Neuronal stem cell (in vitro differentiated cells): ENCODE results near the gene SLC25A1.

Source experiments
- DNase-seq: peaks from one replicate; pipeline ENCODE4 v3.0.0-alpha.2; 2013; ENCODE audit warnings: low spot score
- H2AFZ ChIP-seq: one replicate; pipeline ENCODE4 v1.6.1; 2013; ENCODE audit warnings: mild to moderate bottlenecking, low read length, inconsistent platforms
- H2AK5ac ChIP-seq: 2 replicates; pipeline ENCODE4 v1.6.1; 2013; ENCODE audit warnings: low read depth, mild to moderate bottlenecking, inconsistent platforms, low read length, moderate library complexity, mixed read lengths
- H2BK120ac ChIP-seq: 2 replicates; pipeline ENCODE4 v1.6.1; 2013; ENCODE audit warnings: low read depth, mild to moderate bottlenecking, inconsistent platforms, low read length, moderate library complexity, mixed read lengths
- H2BK12ac ChIP-seq: one replicate; pipeline ENCODE4 v1.6.1; 2013; ENCODE audit warnings: low read length, inconsistent platforms
- H2BK15ac ChIP-seq: 2 replicates; pipeline ENCODE4 v1.6.1; 2013; ENCODE audit warnings: mild to moderate bottlenecking, low read length, inconsistent platforms, mixed read lengths
- H2BK5ac ChIP-seq: one replicate; pipeline ENCODE4 v1.6.1; 2013; ENCODE audit warnings: inconsistent platforms, mild to moderate bottlenecking, low read length, moderate library complexity
- H3K14ac ChIP-seq: one replicate; pipeline ENCODE4 v1.6.1; 2013; ENCODE audit warnings: low read length, inconsistent platforms
- H3K18ac ChIP-seq: 2 replicates; pipeline ENCODE4 v1.6.1; 2013; ENCODE audit warnings: low read length, inconsistent platforms
- H3K23ac ChIP-seq: 2 replicates; pipeline ENCODE4 v1.6.1; 2013; ENCODE audit warnings: low read depth, mild to moderate bottlenecking, mixed read lengths, low read length, inconsistent platforms; ENCODE audit not compliant: poor library complexity
- H3K27ac ChIP-seq: replicated peaks from 3 replicates; pipeline ENCODE4 v1.5.1; 2013; ENCODE audit warnings: low read length, inconsistent platforms
- H3K27me3 ChIP-seq, 3 experiments: 2 replicates each; pipeline ENCODE4 v1.6.1; 2013; ENCODE audit warnings: low read length in 3 of 3, mild to moderate bottlenecking in 2 of 3, inconsistent platforms in 1 of 3, low read depth in 1 of 3, mixed read lengths in 1 of 3, moderate library complexity in 1 of 3; ENCODE audit not compliant: control insufficient read depth in 3 of 3, insufficient read depth in 3 of 3
- H3K36me3 ChIP-seq, 2 donors: replicated peaks in 1 of 2; 2 replicates each; pipeline ENCODE4 v1.6.1; 2013; ENCODE audit warnings: low read length in 2 of 2; ENCODE audit not compliant: control insufficient read depth in 2 of 2, insufficient read depth in 2 of 2
- H3K4ac ChIP-seq: 2 replicates; pipeline ENCODE4 v1.6.1; 2013; ENCODE audit warnings: inconsistent platforms, mild to moderate bottlenecking, low read length, moderate library complexity
- H3K4me1 ChIP-seq, 2 donors: 1 replicate in 1 of 2; 2 replicates in 1 of 2; pipeline ENCODE4 v1.6.1; 2013; ENCODE audit warnings: low read length in 2 of 2, low read depth in 1 of 2; ENCODE audit not compliant: control insufficient read depth in 2 of 2, insufficient read depth in 1 of 2
- H3K4me2 ChIP-seq: one replicate; pipeline ENCODE4 v1.6.1; 2013; ENCODE audit warnings: mild to moderate bottlenecking, low read length, inconsistent platforms; ENCODE audit not compliant: insufficient read depth, poor library complexity, severe bottlenecking
- H3K4me3 ChIP-seq, 2 donors: 2 replicates each; pipeline ENCODE4 v1.5.1; 2013; ENCODE audit warnings: low read length in 2 of 2, mild to moderate bottlenecking in 2 of 2, inconsistent platforms in 1 of 2, moderate library complexity in 1 of 2
- H3K79me1 ChIP-seq: one replicate; pipeline ENCODE4 v1.6.1; 2013; ENCODE audit warnings: low read depth, mild to moderate bottlenecking, inconsistent platforms, low read length, moderate library complexity
- H3K9ac ChIP-seq: one replicate; pipeline ENCODE4 v1.6.1; 2013; ENCODE audit warnings: mild to moderate bottlenecking, low read depth, low read length, inconsistent platforms; ENCODE audit not compliant: poor library complexity
- H3K9me3 ChIP-seq, 2 donors: replicated peaks in 1 of 2; 2 replicates each; pipeline versions ENCODE3 to v1.6.1; 2013; ENCODE audit warnings: low read length in 2 of 2, mild to moderate bottlenecking in 2 of 2, inconsistent platforms in 1 of 2, low read depth in 1 of 2, mixed read lengths in 1 of 2, moderate library complexity in 1 of 2; ENCODE audit not compliant: control insufficient read depth in 2 of 2, insufficient read depth in 1 of 2
- H4K8ac ChIP-seq: one replicate; pipeline ENCODE4 v1.6.1; 2013; ENCODE audit warnings: low read depth, mild to moderate bottlenecking, inconsistent platforms, low read length, moderate library complexity
- H4K91ac ChIP-seq: one replicate; pipeline ENCODE4 v1.6.1; 2013; ENCODE audit warnings: low read length, low read depth, mild to moderate bottlenecking, inconsistent platforms; ENCODE audit not compliant: poor library complexity
- WGBS, 2 donors: extraction: QIAGEN DNeasy Blood & Tissue Kit; methylation state at CpG; one replicate each; pipeline ENCODE4 v1.1.7; 2013; ENCODE audit warnings: missing lambda C conversion rate in 2 of 2, mixed read lengths in 1 of 2; ENCODE audit not compliant: insufficient read length in 2 of 2, insufficient replicate concordance in 1 of 2; ENCODE audit errors: extremely low coverage in 2 of 2; 5-methylcytosine and 5-hydroxymethylcytosine counted together

The SLC25A1 gene

GRCh38 chr22:19139974-19140373, 38.6 kb downstream of the SLC25A1 start:
- Histone ChIP-seq H3K14ac (no peak overlapping the region), H3K27me3 (no peaks in the 10 kb centered on the region), H2BK15ac (no peak overlapping the region), H2AFZ (no peak overlapping the region), H2BK5ac (no peak overlapping the region), H3K4me2 (no peak overlapping the region), H4K8ac (no peak overlapping the region), H3K79me1 (peaks cover 3% of the 10 kb centered on the region), H2BK12ac (no peak overlapping the region), H3K23ac (no peak overlapping the region), H3K4me3 (no peak overlapping the region), H3K27ac (no peak overlapping the region), H3K4ac (no peak overlapping the region), H2BK120ac (no peak overlapping the region), H3K4me1 (peaks cover 3 to 4% of the 10 kb centered on the region in 2 donors), H3K36me3 (peaks cover 63 to 76% of the 10 kb centered on the region in 2 donors), H4K91ac (no peak overlapping the region), H3K9ac (peak overlapping the region; percentile 40), H2AK5ac (no peak overlapping the region), H3K18ac (no peak overlapping the region), H3K9me3 (peaks cover 0 to 2% of the 10 kb centered on the region in 2 donors)
- WGBS, 2 donors: no CpG with 5 or more reads among the region's 5 CpGs
- DNase-seq: no peak

GRCh38 chr22:19139001-19139356, 39.6 kb downstream of the SLC25A1 start:
- Histone ChIP-seq H3K14ac (no peak overlapping the region), H3K4me1 (peaks cover 3 to 4% of the 10 kb centered on the region in 2 donors), H3K4me3 (no peak overlapping the region), H3K4ac (no peak overlapping the region), H3K18ac (no peak overlapping the region), H2BK120ac (no peak overlapping the region), H3K36me3 (peaks cover 72 to 86% of the 10 kb centered on the region in 2 donors), H2BK15ac (no peak overlapping the region), H2BK12ac (no peak overlapping the region), H2BK5ac (no peak overlapping the region), H2AK5ac (no peak overlapping the region), H3K23ac (no peak overlapping the region), H3K9me3 (peaks cover 0 to 2% of the 10 kb centered on the region in 2 donors), H3K27ac (no peak overlapping the region), H3K79me1 (peaks cover 5% of the 10 kb centered on the region), H3K4me2 (no peak overlapping the region), H4K8ac (no peak overlapping the region), H4K91ac (no peak overlapping the region), H3K27me3 (no peaks in the 10 kb centered on the region), H2AFZ (no peak overlapping the region), H3K9ac (peak overlapping the region; percentile 5)
- no peak for DNase-seq
- WGBS, 2 donors: no CpG with 5 or more reads among the region's 9 CpGs

GRCh38 chr22:19138217-19139000, 40.1 kb downstream of the SLC25A1 start:
- H3K18ac ChIP-seq: no peak overlapping the region
- no peak for DNase-seq
- H2BK5ac ChIP-seq: no peak overlapping the region
- no peak overlapping the region for H3K4ac ChIP-seq
- no peak overlapping the region for H2AFZ ChIP-seq
- H3K23ac ChIP-seq: peak overlapping the region; percentile 16
- peak overlapping the region; percentile 5 for H3K9ac ChIP-seq
- H3K4me3 ChIP-seq: no peak overlapping the region
- no peak overlapping the region for H4K8ac ChIP-seq
- H2BK12ac ChIP-seq: no peak overlapping the region
- H3K4me2 ChIP-seq: no peak overlapping the region
- H3K36me3 ChIP-seq: peaks cover 77 to 91% of the 10 kb centered on the region in 2 donors
- peaks cover 0 to 2% of the 10 kb centered on the region in 2 donors for H3K9me3 ChIP-seq
- no peak overlapping the region for H3K27ac ChIP-seq
- H3K79me1 ChIP-seq: peaks cover 6% of the 10 kb centered on the region
- no peak overlapping the region for H2BK120ac ChIP-seq
- no peak overlapping the region for H4K91ac ChIP-seq
- no peak overlapping the region for H3K14ac ChIP-seq
- WGBS, 2 donors: no CpG with 5 or more reads among the region's 15 CpGs
- H2AK5ac ChIP-seq: no peak overlapping the region
- H2BK15ac ChIP-seq: no peak overlapping the region
- H3K27me3 ChIP-seq: no peaks in the 10 kb centered on the region
- no peaks in the 10 kb centered on the region for H3K4me1 ChIP-seq

GRCh38 chr22:19137384-19138216, 40.9 kb downstream of the SLC25A1 start:
- no peak overlapping the region for H3K4me3 ChIP-seq
- H2BK5ac ChIP-seq: no peak overlapping the region
- H3K9ac ChIP-seq: no peak overlapping the region
- H2BK120ac ChIP-seq: no peak overlapping the region
- no peak overlapping the region for H3K4me2 ChIP-seq
- peak overlapping the region; percentile 91 for H3K14ac ChIP-seq
- no peak overlapping the region for H4K8ac ChIP-seq
- H2AK5ac ChIP-seq: no peak overlapping the region
- H3K79me1 ChIP-seq: peaks cover 9% of the 10 kb centered on the region
- no peak overlapping the region for H2BK15ac ChIP-seq
- no peak overlapping the region for H3K27ac ChIP-seq
- no peaks in the 10 kb centered on the region for H3K4me1 ChIP-seq
- H2AFZ ChIP-seq: no peak overlapping the region
- peaks cover 83 to 97% of the 10 kb centered on the region in 2 donors for H3K36me3 ChIP-seq
- H3K23ac ChIP-seq: peak overlapping the region; percentile 16
- H3K18ac ChIP-seq: no peak overlapping the region
- no peak overlapping the region for H3K4ac ChIP-seq
- no peak overlapping the region for H4K91ac ChIP-seq
- H3K27me3 ChIP-seq: no peaks in the 10 kb centered on the region
- WGBS, 2 donors: no CpG with 5 or more reads among the region's 11 CpGs
- H2BK12ac ChIP-seq: no peak overlapping the region
- no peak for DNase-seq
- peaks cover 0 to 2% of the 10 kb centered on the region in 2 donors for H3K9me3 ChIP-seq
